ENCODE data around the gene MLST8.

- TF ChIP-seq REST (IDR thresholded peaks at IDR 0.05) (no peak), CTCF (IDR thresholded peaks at IDR 0.05; ENCODE audit: low read depth, low read length, missing input control) (no peak), HNF4A (conservative IDR thresholded peaks at IDR 0.05) (no peak), YY1 (IDR thresholded peaks at IDR 0.05) (no peak), ZBTB33 (IDR thresholded peaks at IDR 0.05) (no peak)
Measured at GRCh38 chr16:2184346-2184745, 20.9 kb upstream of the MLST8 start.

Data from liver (tissue), 3 donors.